Colonic mucosa (tissue), 4 donors: ENCODE data around the gene PSENEN. TPM values are rescaled to one million over a fixed set of nuclear protein-coding genes. Genes with fewer than 3 reads are reported as not detected.

ENCODE experiments used
- DNase-seq: peaks from one replicate; pipeline ENCODE4 v3.0.0-alpha.2; 2020
- H3K27ac ChIP-seq: fragments of 200-600 bp; one replicate; pipeline ENCODE4 v1.8.0; 2021
- H3K27me3 ChIP-seq: fragments of 200-600 bp; one replicate; pipeline ENCODE4 v1.8.0; 2021
- H3K36me3 ChIP-seq: fragments of 200-600 bp; one replicate; pipeline ENCODE4 v1.8.0; 2021
- H3K4me1 ChIP-seq: fragments of 200-600 bp; one replicate; pipeline ENCODE4 v1.8.0; 2021; ENCODE audit warnings: mild to moderate bottlenecking
- H3K4me3 ChIP-seq: fragments of 200-600 bp; one replicate; pipeline ENCODE4 v1.8.0; 2021
- H3K9ac ChIP-seq, 2 donors: one replicate each; pipeline ENCODE4 v1.7.0; 2013; ENCODE audit warnings: control low read depth in 2 of 2, low read depth in 2 of 2, low read length in 2 of 2
- H3K9me3 ChIP-seq: fragments of 200-600 bp; one replicate; pipeline ENCODE4 v1.8.0; 2021
- CTCF ChIP-seq: fragments of 200-600 bp; IDR thresholded peaks from one replicate; pipeline ENCODE4 v1.8.0; 2022; ENCODE audit warnings: antibody characterized with exemption, mild to moderate bottlenecking
- intact Hi-C: fragments of 100-400 bp; cut with DNase I; formaldehyde crosslinking; loops from one replicate; pipeline ENCODE4 v1.14.1; 2022
- total RNA-seq, 2 donors: library from RNA; stranded (reverse); fragmentation: NEBNext Ultra II Directional in 1 of 2; extraction: Animal tissue kit (Norgen Biotek cat#: 25700) in 1 of 2; gene quantifications; one replicate each; pipeline ENCODE4 v1.2.1, GENCODE V29; 2021
- donor health status: healthy.
- donor health status: DM: no; HTN: no; CAD: no.
- donor health status: DM: no; HTN: no; CAD: no.

Gene PSENEN
- total RNA-seq, 2 donors from 2014 or later, result 73.8 to 87.4 TPM

GRCh38 chr19:35733180-35734125 lies 12.0 kb upstream of the PSENEN start:
- H3K9me3 ChIP-seq, result no peaks in the 10 kb centered on the region
- no peaks in the 10 kb centered on the region for H3K27me3 ChIP-seq
- no peaks in the 10 kb centered on the region for H3K4me1 ChIP-seq
- H3K9ac ChIP-seq, result no peak overlapping the region
- intact Hi-C loops, result no loop called here
- no peak overlapping the region for H3K4me3 ChIP-seq
- no peak for TF ChIP-seq CTCF
- no peak for DNase-seq
- H3K27ac ChIP-seq, result no peak overlapping the region
- peaks cover 12% of the 10 kb centered on the region for H3K36me3 ChIP-seq

DNA sequence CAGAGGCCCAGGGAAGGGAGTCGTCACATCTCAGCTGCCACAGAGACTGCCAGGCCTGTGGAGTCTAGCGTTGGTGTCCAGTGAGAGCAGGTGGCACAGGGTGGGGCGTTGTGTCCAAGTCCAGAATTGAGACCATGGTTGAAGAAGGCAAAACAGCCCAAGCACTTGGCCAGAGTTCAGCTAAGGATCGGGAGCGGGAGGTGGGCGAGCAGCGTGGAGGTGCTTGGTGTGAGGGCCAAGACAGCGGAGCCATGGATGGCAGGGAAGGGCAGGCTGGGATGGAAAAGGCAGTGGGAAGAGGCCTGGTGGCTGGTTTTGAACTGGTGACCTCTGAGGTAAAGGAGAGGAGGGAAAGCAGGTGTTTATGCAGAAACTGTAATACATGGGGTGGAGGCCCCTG lies 11.2 kb upstream of the PSENEN start:
- DNase-seq, result no peak
- H3K4me1 ChIP-seq, result no peaks in the 10 kb centered on the region
- no peak overlapping the region for H3K9ac ChIP-seq
- intact Hi-C loops, result no loop called here
- no peaks in the 10 kb centered on the region for H3K27me3 ChIP-seq
- peaks cover 6% of the 10 kb centered on the region for H3K36me3 ChIP-seq
- H3K9me3 ChIP-seq, result no peaks in the 10 kb centered on the region
- no peak overlapping the region for H3K4me3 ChIP-seq
- no peak for TF ChIP-seq CTCF
- H3K27ac ChIP-seq, result no peak overlapping the region

- H3K27ac ChIP-seq, result no peak overlapping the region
- H3K4me1 ChIP-seq, result peaks cover 5% of the 10 kb centered on the region
- no peak overlapping the region for H3K9ac ChIP-seq
- no peak overlapping the region for H3K4me3 ChIP-seq
- H3K9me3 ChIP-seq, result no peaks in the 10 kb centered on the region
- H3K27me3 ChIP-seq, result no peaks in the 10 kb centered on the region
- DNase-seq, result no peak
- TF ChIP-seq CTCF, result no peak
- intact Hi-C loops, result no loop called here
- peaks cover 4% of the 10 kb centered on the region for H3K36me3 ChIP-seq
These were observed 10.6 kb upstream of the PSENEN start for GRCh38 chr19:35734889-35735288.

- no peaks in the 10 kb centered on the region for H3K36me3 ChIP-seq
- H3K4me3 ChIP-seq, result no peak overlapping the region
- no peaks in the 10 kb centered on the region for H3K9me3 ChIP-seq
- TF ChIP-seq CTCF, result no peak
- intact Hi-C loops, result no loop called here
- no peak overlapping the region for H3K9ac ChIP-seq
- H3K27me3 ChIP-seq, result no peaks in the 10 kb centered on the region
- H3K27ac ChIP-seq, result no peak overlapping the region
- H3K4me1 ChIP-seq, result peaks cover 9% of the 10 kb centered on the region
- DNase-seq, result no peak
These were observed 8.3 kb upstream of the PSENEN start for GRCh38 chr19:35736913-35737886.
